Activated CD4-positive, alpha-beta memory T cell treated with anti-CD3 and anti-CD28 coated beads for 36 hours (primary cell): ENCODE results near the gene TNRC6B. TPM values are rescaled to one million over a fixed set of nuclear protein-coding genes. Genes with fewer than 3 reads are reported as not detected.
"Not testable (repeated sequence)": the region's sequence is repeated elsewhere in the genome, so short reads cannot be mapped to it uniquely, and the experiment has no call there.

Experiments
- CTCF ChIA-PET: fragments of 350-600 bp; sonication (Branson Sonifier 250); formaldehyde crosslinking; loops from one replicate; lab custom pipeline; 2021; ENCODE audit warnings: antibody characterized with exemption, inconsistent platforms; lab: Charles Lee
- POLR2A ChIA-PET: fragments of 350-600 bp; sonication (Branson Sonifier 250); formaldehyde crosslinking; loops from one replicate; lab custom pipeline; 2021; ENCODE audit warnings: antibody characterized with exemption; lab: Charles Lee
- DNase-seq: peaks from one replicate; pipeline ENCODE4 v3.0.0-alpha.2; 2020
- H3K27ac Mint-ChIP-seq: one replicate; pipeline ENCODE4 v1.8.0; 2021; ENCODE audit warnings: mixed read lengths
- H3K27me3 Mint-ChIP-seq: one replicate; pipeline ENCODE4 v1.8.0; 2021; ENCODE audit warnings: mixed read lengths
- H3K36me3 Mint-ChIP-seq: one replicate; pipeline ENCODE4 v1.8.0; 2021; ENCODE audit warnings: mixed read lengths
- H3K4me1 Mint-ChIP-seq: one replicate; pipeline ENCODE4 v1.8.0; 2021; ENCODE audit warnings: low read depth, mixed read lengths
- H3K4me3 Mint-ChIP-seq: one replicate; pipeline ENCODE4 v1.8.0; 2021; ENCODE audit warnings: mild to moderate bottlenecking, mixed read lengths
- H3K9me3 Mint-ChIP-seq: one replicate; pipeline ENCODE4 v1.8.0; 2021; ENCODE audit warnings: mixed read lengths
- intact Hi-C: fragments of 100-400 bp; cut with micrococcal nuclease; formaldehyde crosslinking; loops from one replicate; pipeline ENCODE4 v1.15.1; 2023
- total RNA-seq, 2 experiments: library from RNA; stranded (reverse); gene quantifications; one replicate each; pipeline ENCODE4 v1.2.3, GENCODE V29; 2021

The TNRC6B gene
- total RNA-seq, 2 experiments from 2014 or later: 34.9 to 38.8 TPM

DNA sequence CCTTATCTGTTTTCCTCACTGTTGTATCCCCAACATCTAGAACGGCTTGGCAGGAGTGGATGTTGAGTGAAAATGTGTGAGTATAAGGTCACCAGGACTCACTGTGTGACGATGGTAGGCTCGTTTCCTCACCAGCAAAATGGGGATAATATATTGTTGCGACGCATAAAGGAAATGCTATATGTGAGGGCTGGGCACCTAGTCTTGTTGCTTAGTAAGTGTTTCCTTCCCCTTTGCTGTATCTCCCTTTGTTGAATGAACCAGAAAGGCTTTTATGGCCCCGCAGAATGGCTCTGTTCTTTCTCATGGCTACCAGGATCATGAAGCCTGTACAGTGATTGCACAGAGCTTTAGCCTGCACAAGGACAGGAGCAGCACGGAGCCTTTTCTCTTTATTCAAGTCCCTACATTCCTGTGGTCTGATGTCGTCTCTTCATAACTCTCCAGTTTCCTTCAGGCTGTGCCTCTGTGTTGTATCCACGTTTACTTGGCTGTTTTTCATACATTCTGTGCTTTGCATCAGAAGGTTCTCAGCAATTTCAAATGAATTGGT lies 5.4 kb downstream of the TNRC6B start:
- H3K9me3 Mint-ChIP-seq: no peaks in the 10 kb centered on the region
- no peaks in the 10 kb centered on the region for H3K27me3 Mint-ChIP-seq
- peak overlapping the region; percentile 73 for H3K27ac Mint-ChIP-seq
- ChIA-PET POLR2A (no interaction called here), CTCF (interaction anchor here (1.5 kb wide), 1 partner anchor 165 kb away, joined by 3 read pairs; no protein-coding TSS in a partner anchor)
- H3K4me1 Mint-ChIP-seq: peaks cover 65% of the 10 kb centered on the region
- peaks cover 3% of the 10 kb centered on the region for H3K36me3 Mint-ChIP-seq
- peak overlapping the region; percentile 49 for H3K4me3 Mint-ChIP-seq
- intact Hi-C loops: loop anchor here (1.0 kb wide), 1 partner anchor 13 kb away; no protein-coding TSS in a partner anchor
- DNase-seq: peak; percentile 48

DNA sequence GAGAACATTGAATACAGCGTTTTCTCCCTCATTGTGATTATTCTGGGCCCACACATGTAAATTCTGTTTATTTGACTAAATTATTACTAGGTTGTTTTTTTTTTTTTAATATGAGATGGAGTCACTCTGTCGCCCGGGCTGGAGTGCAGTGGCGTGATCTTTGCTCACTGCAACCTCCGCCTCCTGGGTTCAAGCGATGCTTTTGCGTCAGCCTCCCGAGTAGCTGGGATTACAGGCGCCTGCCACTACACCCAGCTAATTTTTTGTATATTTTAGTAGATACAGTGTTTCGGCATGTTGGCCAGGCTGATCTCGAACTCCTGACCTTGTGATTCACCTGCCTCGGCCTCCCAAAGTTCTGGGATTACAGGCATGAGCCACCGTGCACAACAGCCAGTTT lies 5.9 kb downstream of the TNRC6B start:
- H3K9me3 Mint-ChIP-seq, H3K27me3 Mint-ChIP-seq, H3K4me3 Mint-ChIP-seq, POLR2A ChIA-PET, DNase-seq, H3K36me3 Mint-ChIP-seq: not testable (repeated sequence)
- peaks cover 70% of the 10 kb centered on the region for H3K4me1 Mint-ChIP-seq
- intact Hi-C loops: loop anchor here (1.0 kb wide), 1 partner anchor 13 kb away; no protein-coding TSS in a partner anchor
- CTCF ChIA-PET: interaction anchor here (1.5 kb wide), 1 partner anchor 165 kb away, joined by 3 read pairs; no protein-coding TSS in a partner anchor
- H3K27ac Mint-ChIP-seq: peak overlapping the region; percentile 73

GRCh38 chr22:40187389-40187788 lies 9.7 kb downstream of the TNRC6B start:
- intact Hi-C loops: no loop called here
- Mint-ChIP-seq H3K9me3 (no peaks in the 10 kb centered on the region), H3K27me3 (no peaks in the 10 kb centered on the region), H3K36me3 (no peaks in the 10 kb centered on the region), H3K27ac (no peak overlapping the region), H3K4me1 (peaks cover 67% of the 10 kb centered on the region), H3K4me3 (no peak overlapping the region)
- POLR2A ChIA-PET: no interaction called here
- no peak for DNase-seq
- CTCF ChIA-PET: interaction anchor here (0.8 kb wide), 1 partner anchor 114 kb away, joined by 3 read pairs; no protein-coding TSS in a partner anchor

- peaks cover 68% of the 10 kb centered on the region for H3K4me1 Mint-ChIP-seq
- ChIA-PET POLR2A (interaction anchor here (0.6 to 0.7 kb wide), 2 partner anchors 194 to 205 kb away, joined by 3 read pairs; no protein-coding TSS in a partner anchor), CTCF (interaction anchor here (1.0 kb wide), 1 partner anchor 158 kb away, joined by 4 read pairs; no protein-coding TSS in a partner anchor)
- no peaks in the 10 kb centered on the region for H3K36me3 Mint-ChIP-seq
- no peak overlapping the region for H3K4me3 Mint-ChIP-seq
- no peaks in the 10 kb centered on the region for H3K9me3 Mint-ChIP-seq
- H3K27me3 Mint-ChIP-seq: no peaks in the 10 kb centered on the region
- intact Hi-C loops: no loop called here
- DNase-seq: no peak
- no peak overlapping the region for H3K27ac Mint-ChIP-seq
Observed at GRCh38 chr22:40189997-40190396, 12.3 kb downstream of the TNRC6B start.

DNA sequence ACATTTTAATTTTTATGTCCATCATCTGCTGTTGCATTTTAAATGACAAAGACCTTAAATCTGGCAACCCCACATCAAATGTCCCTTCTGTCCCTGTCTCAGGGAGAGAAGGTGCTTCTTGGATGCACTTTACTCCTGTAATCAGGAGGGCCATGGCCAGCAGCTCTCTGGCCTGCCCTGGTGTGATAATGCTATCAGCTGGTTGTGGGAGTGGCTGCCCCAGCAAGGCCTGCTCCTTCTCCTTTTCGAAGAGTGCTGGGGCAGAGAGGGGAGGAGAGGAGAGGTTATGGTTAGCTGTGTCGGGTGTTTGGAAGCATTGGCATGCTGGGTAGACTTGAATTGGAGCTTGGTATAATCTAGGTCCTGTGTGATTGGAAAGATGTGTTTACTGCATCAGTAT lies 12.8 kb downstream of the TNRC6B start:
- Mint-ChIP-seq H3K9me3 (no peaks in the 10 kb centered on the region), H3K4me1 (peaks cover 69% of the 10 kb centered on the region)

GRCh38 chr22:40193429-40194421 lies 16.0 kb downstream of the TNRC6B start:
- H3K36me3 Mint-ChIP-seq: peaks cover 3% of the 10 kb centered on the region
- POLR2A ChIA-PET: interaction anchor here (0.6 to 1.3 kb wide), 3 partner anchors 16 to 915 kb away, joined by 3 read pairs; partner anchors contain the start of gene TNRC6B
- peak overlapping the region; percentile 38 for H3K27ac Mint-ChIP-seq
- CTCF ChIA-PET: interaction anchor here (0.5 to 2.6 kb wide), 12 partner anchors 13 to 169 kb away, joined by 3 to 9 read pairs (median 4); partner anchors contain the start of gene TNRC6B
- intact Hi-C loops: no loop called here
- no peak for DNase-seq
- H3K4me1 Mint-ChIP-seq: peaks cover 76% of the 10 kb centered on the region
- no peaks in the 10 kb centered on the region for H3K9me3 Mint-ChIP-seq
- H3K27me3 Mint-ChIP-seq: no peaks in the 10 kb centered on the region
- H3K4me3 Mint-ChIP-seq: no peak overlapping the region

More for the DNA sequence above, 12.8 kb downstream of the TNRC6B start:
- intact Hi-C loops: no loop called here
- Mint-ChIP-seq H3K36me3 (no peaks in the 10 kb centered on the region), H3K27me3 (no peaks in the 10 kb centered on the region), H3K4me3 (no peak overlapping the region), H3K27ac (no peak overlapping the region)
- POLR2A ChIA-PET: interaction anchor here (0.6 kb wide), 1 partner anchor 204 kb away, joined by 3 read pairs; no protein-coding TSS in a partner anchor
- DNase-seq: no peak
- CTCF ChIA-PET: interaction anchor here (0.6 to 1.4 kb wide), 2 partner anchors 158 to 350 kb away, joined by 3 to 7 read pairs; no protein-coding TSS in a partner anchor

GRCh38 chr22:40194656-40195055 lies 16.9 kb downstream of the TNRC6B start:
- no peaks in the 10 kb centered on the region for H3K9me3 Mint-ChIP-seq
- no peak overlapping the region for H3K4me3 Mint-ChIP-seq
- ChIA-PET CTCF (interaction anchor here (0.9 to 2.6 kb wide), 4 partner anchors 17 to 170 kb away, joined by 4 to 8 read pairs (median 6); partner anchors contain the start of gene TNRC6B), POLR2A (interaction anchor here (0.6 to 3.0 kb wide), 2 partner anchors 15 to 16 kb away, joined by 3 to 32 read pairs; partner anchors contain the start of gene TNRC6B)
- H3K27ac Mint-ChIP-seq: no peak overlapping the region
- intact Hi-C loops: loop anchor here (5.0 kb wide), 3 partner anchors 48 to 153 kb away; partner anchors contain the start of gene ADSL
- H3K4me1 Mint-ChIP-seq: peaks cover 78% of the 10 kb centered on the region
- no peak for DNase-seq
- H3K27me3 Mint-ChIP-seq: no peaks in the 10 kb centered on the region
- H3K36me3 Mint-ChIP-seq: peaks cover 3% of the 10 kb centered on the region

GRCh38 chr22:40196628-40197360 lies 19.1 kb downstream of the TNRC6B start:
- ChIA-PET CTCF (interaction anchor here (0.6 to 1.0 kb wide), 4 partner anchors 11 to 151 kb away, joined by 3 read pairs; no protein-coding TSS in a partner anchor), POLR2A (interaction anchor here (0.5 to 3.0 kb wide), 9 partner anchors 12 to 284 kb away, joined by 3 to 32 read pairs (median 5); partner anchors contain the start of genes ADSL and TNRC6B)
- peaks cover 3% of the 10 kb centered on the region for H3K36me3 Mint-ChIP-seq

GRCh38 chr22:40197421-40197820 lies 19.7 kb downstream of the TNRC6B start:
- H3K27me3 Mint-ChIP-seq, H3K9me3 Mint-ChIP-seq, H3K36me3 Mint-ChIP-seq, DNase-seq, H3K4me3 Mint-ChIP-seq: not testable (repeated sequence)
- Mint-ChIP-seq H3K4me1 (peaks cover 79% of the 10 kb centered on the region), H3K27ac (peak overlapping the region; percentile 90)
- intact Hi-C loops: loop anchor here (5.0 kb wide), 3 partner anchors 45 to 150 kb away; partner anchors contain the start of gene ADSL
- POLR2A ChIA-PET: interaction anchor here (0.6 to 3.0 kb wide), 6 partner anchors 12 to 153 kb away, joined by 4 to 32 read pairs (median 7); partner anchors contain the start of genes ADSL and TNRC6B
- CTCF ChIA-PET: interaction anchor here (0.6 kb wide), 1 partner anchor 10 kb away, joined by 3 read pairs; no protein-coding TSS in a partner anchor

More at GRCh38 chr22:40196628-40197360, 19.1 kb downstream of the TNRC6B start:
- H3K9me3 Mint-ChIP-seq: no peaks in the 10 kb centered on the region
- no peaks in the 10 kb centered on the region for H3K27me3 Mint-ChIP-seq
- peak overlapping the region; percentile 53 for H3K4me3 Mint-ChIP-seq
- DNase-seq: peak; percentile 78
- peaks cover 78% of the 10 kb centered on the region for H3K4me1 Mint-ChIP-seq
- H3K27ac Mint-ChIP-seq: peak overlapping the region; percentile 90
- intact Hi-C loops: loop anchor here (1.0 to 5.0 kb wide), 5 partner anchors 13 to 151 kb away; partner anchors contain the start of genes ADSL and TNRC6B

DNA sequence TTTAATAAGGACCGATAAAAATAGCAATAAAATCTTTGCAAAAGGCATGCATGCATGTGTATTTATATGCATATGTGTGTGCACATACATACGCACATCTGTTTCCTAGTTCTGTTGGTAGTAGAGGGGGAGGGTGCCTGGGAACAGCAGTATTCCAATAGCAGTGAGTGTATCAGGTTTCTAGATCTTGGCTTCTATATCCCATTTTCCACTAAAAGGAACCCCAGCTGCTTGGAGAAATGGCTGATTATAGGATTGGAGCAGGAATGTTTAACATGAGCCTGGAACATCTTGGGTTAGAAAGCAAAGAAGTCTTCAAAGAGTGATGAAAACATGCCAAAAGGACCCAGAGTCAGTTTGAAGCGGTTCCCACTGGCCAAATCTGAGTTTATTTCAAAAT lies 21.0 kb downstream of the TNRC6B start:
- no peak for DNase-seq
- POLR2A ChIA-PET: no interaction called here
- CTCF ChIA-PET: no interaction called here
- no peaks in the 10 kb centered on the region for H3K9me3 Mint-ChIP-seq
- H3K36me3 Mint-ChIP-seq: peaks cover 3% of the 10 kb centered on the region
- H3K4me1 Mint-ChIP-seq: peaks cover 81% of the 10 kb centered on the region
- no peak overlapping the region for H3K27ac Mint-ChIP-seq
- no peaks in the 10 kb centered on the region for H3K27me3 Mint-ChIP-seq
- no peak overlapping the region for H3K4me3 Mint-ChIP-seq
- intact Hi-C loops: loop anchor here (5.0 kb wide), 3 partner anchors 44 to 149 kb away; partner anchors contain the start of gene ADSL
